GM23338 (cell line): ENCODE data around the gene DHRS7C. TPM values are rescaled to one million over a fixed set of nuclear protein-coding genes. Genes with fewer than 3 reads are reported as not detected.

Experiments used
- ATAC-seq: fragments of 200-7000 bp; cut with Tn5 transposase; 3 replicates; pipeline ENCODE4 v1.9.1; 2020
- DNase-seq: peaks from one replicate; pipeline ENCODE4 v3.0.0-alpha.2; 2015; ENCODE audit warnings: low spot score
- H2AFZ ChIP-seq: fragments of 200-600 bp; sonication (generic); 2 replicates; pipeline ENCODE4 v1.8.0; 2016; ENCODE audit warnings: antibody characterized with exemption, mild to moderate bottlenecking, moderate library complexity
- H3F3A ChIP-seq: fragments of 200-600 bp; sonication (generic); replicated peaks from 2 replicates; pipeline ENCODE4 v1.8.0; 2017; ENCODE audit warnings: antibody characterized with exemption, mixed run types, low read depth
- H3K27ac ChIP-seq: fragments of 200-600 bp; sonication (generic); 2 replicates; pipeline ENCODE4 v1.6.1; 2016; ENCODE audit warnings: low read depth
- H3K27me3 ChIP-seq: fragments of 200-600 bp; sonication (generic); 2 replicates; pipeline ENCODE4 v1.8.0; 2016; ENCODE audit warnings: mild to moderate bottlenecking, mixed run types, moderate library complexity; ENCODE audit not compliant: insufficient read depth
- H3K36me3 ChIP-seq: fragments of 200-600 bp; sonication (generic); 2 replicates; pipeline ENCODE4 v1.8.0; 2016; ENCODE audit warnings: mild to moderate bottlenecking; ENCODE audit not compliant: insufficient read depth
- H3K4me1 ChIP-seq: fragments of 200-600 bp; sonication (generic); 2 replicates; pipeline ENCODE4 v1.8.0; 2016; ENCODE audit warnings: mild to moderate bottlenecking, moderate library complexity; ENCODE audit not compliant: insufficient read depth
- H3K4me2 ChIP-seq: fragments of 200-600 bp; sonication (generic); 2 replicates; pipeline ENCODE4 v1.7.1; 2017; ENCODE audit warnings: mixed run types
- H3K4me3 ChIP-seq: fragments of 200-600 bp; sonication (generic); 2 replicates; pipeline ENCODE4 v1.6.1; 2016; ENCODE audit warnings: mixed run types
- H3K79me2 ChIP-seq: fragments of 200-600 bp; sonication (generic); replicated peaks from 2 replicates; pipeline ENCODE4 v1.8.0; 2017; ENCODE audit warnings: mild to moderate bottlenecking; ENCODE audit not compliant: insufficient read depth
- H3K9me2 ChIP-seq: fragments of 200-600 bp; sonication (generic); 2 replicates; pipeline ENCODE4 v1.8.0; 2017; ENCODE audit not compliant: insufficient read depth
- H4K20me1 ChIP-seq: fragments of 200-600 bp; sonication (generic); replicated peaks from 2 replicates; pipeline ENCODE4 v1.8.0; 2017; ENCODE audit warnings: mild to moderate bottlenecking; ENCODE audit not compliant: insufficient read depth
- H3K27ac Mint-ChIP-seq: 2 replicates; pipeline ENCODE4 v1.8.0; 2020; ENCODE audit warnings: inconsistent platforms, mild to moderate bottlenecking, moderate library complexity, mixed read lengths
- H3K27me3 Mint-ChIP-seq: 3 replicates; pipeline ENCODE4 v1.8.0; 2022; ENCODE audit warnings: low read depth, mild to moderate bottlenecking, moderate library complexity, mixed read lengths, inconsistent platforms; ENCODE audit not compliant: insufficient read depth, poor library complexity
- H3K36me3 Mint-ChIP-seq: 3 replicates; pipeline ENCODE4 v1.8.0; 2021; ENCODE audit warnings: low read depth, mild to moderate bottlenecking, inconsistent platforms, moderate library complexity, mixed read lengths
- H3K4me1 Mint-ChIP-seq: 3 replicates; pipeline ENCODE4 v1.8.0; 2020; ENCODE audit warnings: mild to moderate bottlenecking, inconsistent platforms, mixed read lengths
- H3K4me3 Mint-ChIP-seq: 3 replicates; pipeline ENCODE4 v1.8.0; 2021; ENCODE audit warnings: moderate library complexity, mild to moderate bottlenecking, inconsistent platforms, mixed read lengths
- H3K9me3 Mint-ChIP-seq: 3 replicates; pipeline ENCODE4 v1.8.0; 2020; ENCODE audit warnings: moderate library complexity, mild to moderate bottlenecking, inconsistent platforms, mixed read lengths
- CREB1 ChIP-seq: fragments of 250-450 bp; sonication (Bioruptor Pico); IDR thresholded peaks from 2 replicates; pipeline ENCODE4 v1.5.0; 2020; ENCODE audit warnings: low read depth, mild to moderate bottlenecking, moderate library complexity
- EZH2 ChIP-seq: fragments of 200-600 bp; sonication (generic); IDR thresholded peaks from one replicate; pipeline ENCODE4 v1.8.0; 2017; ENCODE audit warnings: antibody characterized with exemption, mild to moderate bottlenecking, low read depth; ENCODE audit not compliant: unreplicated experiment
- EZH2phosphoT487 ChIP-seq: fragments of 200-600 bp; sonication (generic); IDR thresholded peaks from one replicate; pipeline ENCODE4 v1.8.1; 2018; ENCODE audit warnings: antibody characterized with exemption; ENCODE audit not compliant: unreplicated experiment
- JUNB ChIP-seq: IDR thresholded peaks from one replicate; pipeline ENCODE4 v1.6.1; 2016; ENCODE audit warnings: antibody characterized with exemption; ENCODE audit not compliant: unreplicated experiment
- NANOG ChIP-seq: IDR thresholded peaks from 2 replicates; pipeline ENCODE4 v1.6.1; 2016; ENCODE audit warnings: antibody characterized with exemption, borderline replicate concordance
- POLR2AphosphoS5 ChIP-seq: IDR thresholded peaks from 2 replicates; pipeline ENCODE4 v1.6.1; 2016; ENCODE audit warnings: antibody characterized with exemption, low read depth
- STAT1 ChIP-seq: IDR thresholded peaks from one replicate; pipeline ENCODE4 v1.6.1; 2016; ENCODE audit warnings: antibody characterized with exemption; ENCODE audit not compliant: unreplicated experiment
- ZNF331 ChIP-seq: fragments of 250-450 bp; sonication (Bioruptor Pico); IDR thresholded peaks from 2 replicates; pipeline ENCODE4 v1.5.0; 2020; ENCODE audit warnings: low read depth, mild to moderate bottlenecking, moderate library complexity
- polyA plus RNA-seq: library from polyadenylated mRNA; unstranded; fragments of >200 nt; fragmentation: Nextera tagmentation; extraction: Ambion mirVana; gene quantifications from 2 replicates; pipeline ENCODE4 v1.2.1, GENCODE V29; 2016
- total RNA-seq: library from RNA; depleted of rRNA; stranded (reverse); fragments of >200 nt; shearing (Covaris generic); gene quantifications from 2 replicates; pipeline ENCODE4 v1.2.3, GENCODE V29; 2014
- TF ChIP-seq, protein P1 (sequence below): fragments of 250-450 bp; sonication (Bioruptor Pico); IDR thresholded peaks from 2 replicates; pipeline ENCODE4 v1.5.0; 2020; ENCODE audit warnings: mild to moderate bottlenecking, moderate library complexity
- TF ChIP-seq, protein P2 (sequence below), 2 experiments: fragments of 200-600 bp in 1 of 2; sonication (generic) in 1 of 2; conservative IDR thresholded peaks; 2 replicates each; pipeline versions ENCODE4 v1.5.1 to v1.6.1; 2016 to 2017; ENCODE audit warnings: antibody characterized with exemption in 2 of 2, low read depth in 2 of 2, mild to moderate bottlenecking in 2 of 2, moderate library complexity in 1 of 2
- TF ChIP-seq, protein P3 (sequence below): IDR thresholded peaks from one replicate; pipeline ENCODE4 v1.6.1; 2018; ENCODE audit warnings: antibody characterized with exemption; ENCODE audit not compliant: unreplicated experiment

The DHRS7C gene
- total and polyA plus RNA-seq, 2 experiments from 2014 or later = not detected

DNA sequence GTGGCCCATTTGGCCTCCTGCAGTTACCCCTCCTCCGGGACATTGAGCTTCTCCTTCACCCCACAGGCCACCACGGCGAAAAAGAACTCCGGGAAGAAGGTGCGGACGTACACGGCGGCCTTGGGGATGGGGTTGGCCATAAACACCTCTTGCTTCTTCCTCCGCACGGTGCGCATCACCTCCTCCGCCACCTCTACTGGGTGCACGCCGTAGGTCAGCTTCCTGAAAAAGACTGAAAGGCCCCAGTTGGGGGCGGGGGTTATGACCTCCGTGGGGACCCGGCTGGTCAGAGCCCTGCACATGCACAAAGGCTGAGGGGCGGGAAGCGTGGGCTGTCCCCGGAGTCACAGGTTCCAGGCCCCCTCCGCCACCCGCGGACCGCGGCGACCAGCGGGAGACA is 19.9 kb downstream of the DHRS7C start:
- Mint-ChIP-seq H3K4me3 (no peak overlapping the region), H3K27me3 (peaks cover 3% of the 10 kb centered on the region), H3K4me1 (no peaks in the 10 kb centered on the region), H3K36me3 (no peaks in the 10 kb centered on the region), H3K27ac (no peak overlapping the region), H3K9me3 (peaks cover 7% of the 10 kb centered on the region; the same call in 1 of the 3 replicates)
- no peak for DNase-seq
- Histone ChIP-seq H4K20me1 (no peaks in the 10 kb centered on the region), H2AFZ (0 out of 2 replicates have a peak overlapping the region, but pooled peaks have one; percentile 69), H3K4me2 (no peak overlapping the region), H3F3A (no peaks in the 10 kb centered on the region), H3K4me1 (no peaks in the 10 kb centered on the region), H3K27me3 (no peaks in the 10 kb centered on the region), H3K27ac (no peak overlapping the region), H3K36me3 (no peaks in the 10 kb centered on the region), H3K79me2 (no peaks in the 10 kb centered on the region), H3K9me2 (no peaks in the 10 kb centered on the region; the same call in 1 of the 2 replicates), H3K4me3 (no peak overlapping the region)
- ATAC-seq = no peak
- TF ChIP-seq POLR2AphosphoS5 = no peak
- TF ChIP-seq STAT1 = no peak
- TF ChIP-seq NANOG = no peak
- TF ChIP-seq ZNF331 (CRISPR knock-in tag) = no peak
- TF ChIP-seq CREB1 (CRISPR knock-in tag) = no peak
- TF ChIP-seq, protein P1, sequence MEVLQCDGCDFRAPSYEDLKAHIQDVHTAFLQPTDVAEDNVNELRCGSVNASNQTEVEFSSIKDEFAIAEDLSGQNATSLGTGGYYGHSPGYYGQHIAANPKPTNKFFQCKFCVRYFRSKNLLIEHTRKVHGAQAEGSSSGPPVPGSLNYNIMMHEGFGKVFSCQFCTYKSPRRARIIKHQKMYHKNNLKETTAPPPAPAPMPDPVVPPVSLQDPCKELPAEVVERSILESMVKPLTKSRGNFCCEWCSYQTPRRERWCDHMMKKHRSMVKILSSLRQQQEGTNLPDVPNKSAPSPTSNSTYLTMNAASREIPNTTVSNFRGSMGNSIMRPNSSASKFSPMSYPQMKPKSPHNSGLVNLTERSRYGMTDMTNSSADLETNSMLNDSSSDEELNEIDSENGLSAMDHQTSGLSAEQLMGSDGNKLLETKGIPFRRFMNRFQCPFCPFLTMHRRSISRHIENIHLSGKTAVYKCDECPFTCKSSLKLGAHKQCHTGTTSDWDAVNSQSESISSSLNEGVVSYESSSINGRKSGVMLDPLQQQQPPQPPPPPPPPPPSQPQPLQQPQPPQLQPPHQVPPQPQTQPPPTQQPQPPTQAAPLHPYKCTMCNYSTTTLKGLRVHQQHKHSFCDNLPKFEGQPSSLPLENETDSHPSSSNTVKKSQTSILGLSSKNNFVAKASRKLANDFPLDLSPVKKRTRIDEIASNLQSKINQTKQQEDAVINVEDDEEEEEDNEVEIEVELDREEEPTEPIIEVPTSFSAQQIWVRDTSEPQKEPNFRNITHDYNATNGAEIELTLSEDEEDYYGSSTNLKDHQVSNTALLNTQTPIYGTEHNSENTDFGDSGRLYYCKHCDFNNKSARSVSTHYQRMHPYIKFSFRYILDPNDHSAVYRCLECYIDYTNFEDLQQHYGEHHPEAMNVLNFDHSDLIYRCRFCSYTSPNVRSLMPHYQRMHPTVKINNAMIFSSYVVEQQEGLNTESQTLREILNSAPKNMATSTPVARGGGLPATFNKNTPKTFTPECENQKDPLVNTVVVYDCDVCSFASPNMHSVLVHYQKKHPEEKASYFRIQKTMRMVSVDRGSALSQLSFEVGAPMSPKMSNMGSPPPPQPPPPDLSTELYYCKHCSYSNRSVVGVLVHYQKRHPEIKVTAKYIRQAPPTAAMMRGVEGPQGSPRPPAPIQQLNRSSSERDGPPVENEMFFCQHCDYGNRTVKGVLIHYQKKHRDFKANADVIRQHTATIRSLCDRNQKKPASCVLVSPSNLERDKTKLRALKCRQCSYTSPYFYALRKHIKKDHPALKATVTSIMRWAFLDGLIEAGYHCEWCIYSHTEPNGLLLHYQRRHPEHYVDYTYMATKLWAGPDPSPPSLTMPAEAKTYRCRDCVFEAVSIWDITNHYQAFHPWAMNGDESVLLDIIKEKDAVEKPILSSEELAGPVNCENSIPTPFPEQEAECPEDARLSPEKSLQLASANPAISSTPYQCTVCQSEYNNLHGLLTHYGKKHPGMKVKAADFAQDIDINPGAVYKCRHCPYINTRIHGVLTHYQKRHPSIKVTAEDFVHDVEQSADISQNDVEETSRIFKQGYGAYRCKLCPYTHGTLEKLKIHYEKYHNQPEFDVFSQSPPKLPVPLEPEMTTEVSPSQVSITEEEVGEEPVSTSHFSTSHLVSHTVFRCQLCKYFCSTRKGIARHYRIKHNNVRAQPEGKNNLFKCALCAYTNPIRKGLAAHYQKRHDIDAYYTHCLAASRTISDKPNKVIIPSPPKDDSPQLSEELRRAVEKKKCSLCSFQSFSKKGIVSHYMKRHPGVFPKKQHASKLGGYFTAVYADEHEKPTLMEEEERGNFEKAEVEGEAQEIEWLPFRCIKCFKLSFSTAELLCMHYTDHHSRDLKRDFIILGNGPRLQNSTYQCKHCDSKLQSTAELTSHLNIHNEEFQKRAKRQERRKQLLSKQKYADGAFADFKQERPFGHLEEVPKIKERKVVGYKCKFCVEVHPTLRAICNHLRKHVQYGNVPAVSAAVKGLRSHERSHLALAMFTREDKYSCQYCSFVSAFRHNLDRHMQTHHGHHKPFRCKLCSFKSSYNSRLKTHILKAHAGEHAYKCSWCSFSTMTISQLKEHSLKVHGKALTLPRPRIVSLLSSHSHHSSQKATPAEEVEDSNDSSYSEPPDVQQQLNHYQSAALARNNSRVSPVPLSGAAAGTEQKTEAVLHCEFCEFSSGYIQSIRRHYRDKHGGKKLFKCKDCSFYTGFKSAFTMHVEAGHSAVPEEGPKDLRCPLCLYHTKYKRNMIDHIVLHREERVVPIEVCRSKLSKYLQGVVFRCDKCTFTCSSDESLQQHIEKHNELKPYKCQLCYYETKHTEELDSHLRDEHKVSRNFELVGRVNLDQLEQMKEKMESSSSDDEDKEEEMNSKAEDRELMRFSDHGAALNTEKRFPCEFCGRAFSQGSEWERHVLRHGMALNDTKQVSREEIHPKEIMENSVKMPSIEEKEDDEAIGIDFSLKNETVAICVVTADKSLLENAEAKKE (CRISPR knock-in tag) = no peak
- TF ChIP-seq, protein P2, sequence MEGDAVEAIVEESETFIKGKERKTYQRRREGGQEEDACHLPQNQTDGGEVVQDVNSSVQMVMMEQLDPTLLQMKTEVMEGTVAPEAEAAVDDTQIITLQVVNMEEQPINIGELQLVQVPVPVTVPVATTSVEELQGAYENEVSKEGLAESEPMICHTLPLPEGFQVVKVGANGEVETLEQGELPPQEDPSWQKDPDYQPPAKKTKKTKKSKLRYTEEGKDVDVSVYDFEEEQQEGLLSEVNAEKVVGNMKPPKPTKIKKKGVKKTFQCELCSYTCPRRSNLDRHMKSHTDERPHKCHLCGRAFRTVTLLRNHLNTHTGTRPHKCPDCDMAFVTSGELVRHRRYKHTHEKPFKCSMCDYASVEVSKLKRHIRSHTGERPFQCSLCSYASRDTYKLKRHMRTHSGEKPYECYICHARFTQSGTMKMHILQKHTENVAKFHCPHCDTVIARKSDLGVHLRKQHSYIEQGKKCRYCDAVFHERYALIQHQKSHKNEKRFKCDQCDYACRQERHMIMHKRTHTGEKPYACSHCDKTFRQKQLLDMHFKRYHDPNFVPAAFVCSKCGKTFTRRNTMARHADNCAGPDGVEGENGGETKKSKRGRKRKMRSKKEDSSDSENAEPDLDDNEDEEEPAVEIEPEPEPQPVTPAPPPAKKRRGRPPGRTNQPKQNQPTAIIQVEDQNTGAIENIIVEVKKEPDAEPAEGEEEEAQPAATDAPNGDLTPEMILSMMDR (conservative IDR thresholded peaks at IDR 0.05; ENCODE audit: low read depth in 2 of 2) = no peak
- no peak for TF ChIP-seq EZH2
- TF ChIP-seq JUNB = no peak
- TF ChIP-seq, protein P3, sequence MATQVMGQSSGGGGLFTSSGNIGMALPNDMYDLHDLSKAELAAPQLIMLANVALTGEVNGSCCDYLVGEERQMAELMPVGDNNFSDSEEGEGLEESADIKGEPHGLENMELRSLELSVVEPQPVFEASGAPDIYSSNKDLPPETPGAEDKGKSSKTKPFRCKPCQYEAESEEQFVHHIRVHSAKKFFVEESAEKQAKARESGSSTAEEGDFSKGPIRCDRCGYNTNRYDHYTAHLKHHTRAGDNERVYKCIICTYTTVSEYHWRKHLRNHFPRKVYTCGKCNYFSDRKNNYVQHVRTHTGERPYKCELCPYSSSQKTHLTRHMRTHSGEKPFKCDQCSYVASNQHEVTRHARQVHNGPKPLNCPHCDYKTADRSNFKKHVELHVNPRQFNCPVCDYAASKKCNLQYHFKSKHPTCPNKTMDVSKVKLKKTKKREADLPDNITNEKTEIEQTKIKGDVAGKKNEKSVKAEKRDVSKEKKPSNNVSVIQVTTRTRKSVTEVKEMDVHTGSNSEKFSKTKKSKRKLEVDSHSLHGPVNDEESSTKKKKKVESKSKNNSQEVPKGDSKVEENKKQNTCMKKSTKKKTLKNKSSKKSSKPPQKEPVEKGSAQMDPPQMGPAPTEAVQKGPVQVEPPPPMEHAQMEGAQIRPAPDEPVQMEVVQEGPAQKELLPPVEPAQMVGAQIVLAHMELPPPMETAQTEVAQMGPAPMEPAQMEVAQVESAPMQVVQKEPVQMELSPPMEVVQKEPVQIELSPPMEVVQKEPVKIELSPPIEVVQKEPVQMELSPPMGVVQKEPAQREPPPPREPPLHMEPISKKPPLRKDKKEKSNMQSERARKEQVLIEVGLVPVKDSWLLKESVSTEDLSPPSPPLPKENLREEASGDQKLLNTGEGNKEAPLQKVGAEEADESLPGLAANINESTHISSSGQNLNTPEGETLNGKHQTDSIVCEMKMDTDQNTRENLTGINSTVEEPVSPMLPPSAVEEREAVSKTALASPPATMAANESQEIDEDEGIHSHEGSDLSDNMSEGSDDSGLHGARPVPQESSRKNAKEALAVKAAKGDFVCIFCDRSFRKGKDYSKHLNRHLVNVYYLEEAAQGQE = no peak
- TF ChIP-seq EZH2phosphoT487 = no peak
